Activated T-helper 2 cell treated with anti-CD3 and anti-CD28 coated beads, Interferon-gamma antibody, Interleukin-2, Interleukin-4, amounts not matched to agents 10 μg/mL and 5 μg/mL and 100 μg/mL, durations not matched to agents 14 hours and 24 hours and 36 hours (primary cell): ENCODE measurements around the gene PIGX. TPM values are rescaled to one million over a fixed set of nuclear protein-coding genes. Genes with fewer than 3 reads are reported as not detected.

Experiments used
- DNase-seq: peaks from one replicate; pipeline ENCODE4 v3.0.0; 2021; ENCODE audit warnings: low spot score
- H3K27ac Mint-ChIP-seq: one replicate; pipeline ENCODE4 v1.8.0; 2021; ENCODE audit warnings: mixed read lengths
- H3K27me3 Mint-ChIP-seq: one replicate; pipeline ENCODE4 v1.8.0; 2021; ENCODE audit warnings: low read depth, mixed read lengths
- H3K36me3 Mint-ChIP-seq: one replicate; pipeline ENCODE4 v1.8.0; 2021; ENCODE audit warnings: low read depth, mixed read lengths
- H3K4me1 Mint-ChIP-seq: one replicate; pipeline ENCODE4 v1.8.0; 2021; ENCODE audit warnings: low read depth, mixed read lengths
- H3K4me3 Mint-ChIP-seq: one replicate; pipeline ENCODE4 v1.8.0; 2021; ENCODE audit warnings: low read depth, mild to moderate bottlenecking, moderate library complexity, mixed read lengths
- H3K9me3 Mint-ChIP-seq: one replicate; pipeline ENCODE4 v1.8.0; 2021; ENCODE audit warnings: mixed read lengths
- intact Hi-C: fragments of 100-400 bp; cut with micrococcal nuclease; formaldehyde crosslinking; loops from one replicate; pipeline ENCODE4 v1.15.1; 2023
- total RNA-seq: library from RNA; stranded (reverse); gene quantifications from 2 replicates; pipeline ENCODE4 v1.2.3, GENCODE V29; 2022

PIGX gene
- total RNA-seq, 1 donor from 2014 or later, result 65.7 TPM

DNA sequence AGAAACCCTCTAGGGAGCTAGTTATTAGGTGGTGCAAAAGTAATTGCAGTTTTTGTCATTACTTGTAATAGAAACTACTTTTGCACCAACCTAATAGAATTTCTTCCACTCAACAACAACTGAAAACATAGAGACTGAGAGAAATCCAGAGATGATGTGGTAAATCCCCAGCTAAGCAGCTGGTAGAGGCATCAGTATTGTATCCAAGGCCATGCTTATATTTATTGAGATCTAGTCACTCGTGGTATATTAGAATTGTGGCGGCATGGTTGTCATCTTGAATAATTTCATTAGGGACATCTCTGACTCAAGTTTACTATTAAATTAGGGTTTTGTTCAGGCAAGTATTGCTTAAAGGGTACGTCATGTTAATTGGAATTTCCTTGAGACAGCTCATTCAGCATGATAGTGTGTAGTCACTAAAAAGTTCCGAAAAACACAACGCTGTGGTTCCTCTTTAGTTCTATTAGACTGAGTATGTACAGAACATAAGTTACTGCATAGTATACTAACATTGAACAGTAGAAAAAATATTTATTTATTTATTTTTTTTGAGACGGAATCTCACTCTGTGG lies 62.8 kb downstream of the PIGX start:
- DNase-seq, result no peak
- Mint-ChIP-seq H3K9me3 (peaks cover 9% of the 10 kb centered on the region), H3K27ac (no peak overlapping the region), H3K4me3 (no peak overlapping the region), H3K27me3 (no peaks in the 10 kb centered on the region), H3K4me1 (peaks cover 29% of the 10 kb centered on the region), H3K36me3 (peaks cover 49% of the 10 kb centered on the region)
- intact Hi-C loops, result no loop called here

DNA sequence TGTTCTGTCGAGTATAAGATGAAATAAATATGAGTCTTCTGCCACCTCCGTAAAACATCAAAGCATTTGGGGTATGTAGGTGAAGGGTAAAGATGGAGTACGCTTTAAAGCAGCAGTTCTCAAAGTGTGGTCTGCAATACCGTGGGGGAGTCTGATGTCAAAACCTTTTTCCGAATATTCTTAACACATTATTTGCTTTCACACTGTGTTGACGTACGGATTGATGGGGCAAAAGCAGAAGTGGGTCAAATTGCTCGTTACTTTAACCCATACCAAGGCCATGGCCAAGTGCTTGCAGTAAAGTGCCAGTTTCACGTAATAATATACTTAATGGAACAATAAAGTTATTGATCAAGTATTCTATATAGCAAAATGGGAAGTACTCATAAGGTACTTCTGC lies 63.8 kb downstream of the PIGX start:
- H3K4me3 Mint-ChIP-seq, result no peak overlapping the region
- H3K36me3 Mint-ChIP-seq, result peaks cover 53% of the 10 kb centered on the region
- no peaks in the 10 kb centered on the region for H3K27me3 Mint-ChIP-seq
- no peak for DNase-seq
- no peak overlapping the region for H3K27ac Mint-ChIP-seq
- intact Hi-C loops, result no loop called here
- peaks cover 13% of the 10 kb centered on the region for H3K9me3 Mint-ChIP-seq
- H3K4me1 Mint-ChIP-seq, result peaks cover 29% of the 10 kb centered on the region

DNA sequence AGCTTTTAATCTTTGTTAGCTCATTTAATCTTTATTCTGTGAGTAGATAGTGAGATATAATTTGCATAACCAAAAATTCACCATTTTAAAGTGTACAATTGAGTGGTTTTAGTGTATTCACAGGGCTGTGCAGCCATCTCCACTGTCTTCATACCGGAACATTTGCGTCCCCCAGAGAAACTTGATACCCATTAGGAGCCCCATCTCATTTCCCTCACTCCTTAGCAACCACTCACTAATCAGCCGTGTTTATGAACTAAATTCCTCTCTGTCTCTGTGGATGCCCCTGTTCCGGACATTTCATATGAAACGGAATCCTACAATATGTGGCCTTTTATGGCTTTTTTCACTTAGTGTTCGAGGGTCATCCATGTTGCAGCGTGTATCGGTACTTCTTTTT lies 65.7 kb downstream of the PIGX start:
- H3K27ac Mint-ChIP-seq, result no peak overlapping the region
- peaks cover 13% of the 10 kb centered on the region for H3K9me3 Mint-ChIP-seq
- DNase-seq, result no peak
- H3K4me3 Mint-ChIP-seq, result no peak overlapping the region
- H3K27me3 Mint-ChIP-seq, result no peaks in the 10 kb centered on the region
- peaks cover 54% of the 10 kb centered on the region for H3K36me3 Mint-ChIP-seq
- intact Hi-C loops, result no loop called here
- H3K4me1 Mint-ChIP-seq, result peaks cover 19% of the 10 kb centered on the region

DNA sequence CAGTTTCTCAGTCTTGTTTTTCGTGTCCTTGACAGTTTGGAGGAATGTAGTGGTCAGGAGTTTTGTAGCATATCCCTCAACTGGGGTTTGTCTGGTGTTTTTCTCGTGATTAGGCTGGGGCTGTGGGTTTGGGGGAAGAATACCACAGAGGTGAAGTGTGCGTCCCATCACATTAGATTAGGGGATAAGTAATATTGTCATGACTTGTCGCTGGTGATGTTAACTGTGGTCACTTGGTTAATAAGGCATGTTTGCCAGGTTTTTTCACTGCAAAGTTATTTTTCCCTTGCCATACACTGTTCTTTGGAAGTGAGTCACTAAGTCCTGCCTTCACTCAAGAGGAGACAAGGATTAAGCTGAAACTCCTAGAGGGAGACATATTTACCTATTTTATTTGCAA lies 66.6 kb downstream of the PIGX start:
- H3K9me3 Mint-ChIP-seq, result peaks cover 16% of the 10 kb centered on the region
- peaks cover 63% of the 10 kb centered on the region for H3K36me3 Mint-ChIP-seq
- intact Hi-C loops, result no loop called here
- H3K4me1 Mint-ChIP-seq, result peaks cover 18% of the 10 kb centered on the region
- no peak for DNase-seq
- no peak overlapping the region for H3K4me3 Mint-ChIP-seq
- no peaks in the 10 kb centered on the region for H3K27me3 Mint-ChIP-seq
- H3K27ac Mint-ChIP-seq, result no peak overlapping the region

DNA sequence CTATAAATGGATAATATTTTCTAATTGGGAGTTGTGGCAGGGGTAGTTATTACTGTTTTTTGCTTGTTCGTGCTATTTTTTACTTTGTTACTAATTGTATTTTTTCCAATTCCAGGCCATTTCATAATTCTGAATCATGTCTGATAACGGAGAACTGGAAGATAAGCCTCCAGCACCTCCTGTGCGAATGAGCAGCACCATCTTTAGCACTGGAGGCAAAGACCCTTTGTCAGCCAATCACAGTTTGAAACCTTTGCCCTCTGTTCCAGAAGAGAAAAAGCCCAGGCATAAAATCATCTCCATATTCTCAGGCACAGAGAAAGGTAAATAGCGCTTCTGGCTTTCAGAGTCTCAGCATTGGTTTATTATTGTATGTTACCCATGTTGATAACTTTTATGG lies 70.3 kb downstream of the PIGX start:
- H3K9me3 Mint-ChIP-seq, result peaks cover 18% of the 10 kb centered on the region
- no peak overlapping the region for H3K4me3 Mint-ChIP-seq
- H3K27me3 Mint-ChIP-seq, result no peaks in the 10 kb centered on the region
- peaks cover 80% of the 10 kb centered on the region for H3K36me3 Mint-ChIP-seq
- H3K4me1 Mint-ChIP-seq, result peaks cover 6% of the 10 kb centered on the region
- no peak overlapping the region for H3K27ac Mint-ChIP-seq
- intact Hi-C loops, result no loop called here
- no peak for DNase-seq

Other genes with a start within 250 kb of the PIGX start
- gene RNF168, start 208.6 kb upstream of the PIGX start, total RNA-seq, result 36.3 and 37.2 TPM in 2 replicates
- not detected in 2 replicates for gene SMCO1, start 197.0 kb upstream of the PIGX start, total RNA-seq
- gene WDR53, start 143.8 kb upstream of the PIGX start, total RNA-seq, result 16.5 and 17.4 TPM in 2 replicates
- 22.4 and 23.0 TPM in 2 replicates for gene FBXO45, start 143.7 kb upstream of the PIGX start, total RNA-seq
- gene NRROS, start 72.7 kb upstream of the PIGX start, total RNA-seq, result 51.4 and 53.2 TPM in 2 replicates
- gene CEP19, start 127 bp upstream of the PIGX start, total RNA-seq, result 3.7 and 4.5 TPM in 2 replicates
- gene PAK2, start 27.5 kb downstream of the PIGX start, total RNA-seq, result 103 and 107 TPM in 2 replicates
- gene SENP5, start 155.5 kb downstream of the PIGX start, total RNA-seq, result 43.9 and 46.9 TPM in 2 replicates
- gene NCBP2, start 230.2 kb downstream of the PIGX start, total RNA-seq, result 82.2 and 83.9 TPM in 2 replicates